Stimulated activated CD4-positive, alpha-beta T cell treated with anti-CD3 and anti-CD28 coated beads, Interleukin-1b, Interleukin-23, amount 100 ng/mL, for 48 hours (primary cell): ENCODE results near the gene LRP2.

ENCODE experiments used
- DNase-seq: peaks from one replicate; pipeline ENCODE4 v3.0.0-alpha.2; 2020

Gene LRP2

GRCh38 chr2:169082995-169083394, 279.3 kb downstream of the LRP2 start:
- no peak for DNase-seq

GRCh38 chr2:169081551-169081950, 280.8 kb downstream of the LRP2 start:
- no peak for DNase-seq

- no peak for DNase-seq
Measured at GRCh38 chr2:169080250-169081069, 281.9 kb downstream of the LRP2 start.

DNA sequence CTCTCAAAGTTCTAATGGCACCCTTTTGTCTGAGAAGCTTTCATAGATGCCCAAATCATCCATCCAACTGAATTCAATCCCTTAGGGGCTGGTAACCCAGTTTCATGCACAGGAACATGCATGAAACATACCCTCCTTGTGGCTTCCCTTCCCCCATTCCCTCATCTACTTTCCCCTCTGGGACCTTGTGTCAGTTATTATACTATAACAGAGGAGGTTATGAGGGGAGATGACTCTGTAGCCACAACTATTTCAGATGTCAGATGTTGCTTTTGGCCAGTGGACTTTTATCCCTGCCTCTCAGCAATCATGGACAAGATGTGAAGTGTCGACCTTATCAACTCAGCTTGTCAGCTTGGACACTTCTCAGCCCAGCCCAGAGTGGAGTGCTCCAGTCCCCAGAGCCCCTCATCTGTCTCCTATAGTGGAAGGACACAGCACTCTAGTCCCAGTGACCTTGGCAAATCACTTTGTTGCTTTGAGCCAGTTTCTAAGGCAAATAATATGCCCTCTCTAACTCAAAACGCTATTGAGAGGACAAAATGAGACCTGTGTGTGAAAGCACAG, 284.6 kb downstream of the LRP2 start:
- DNase-seq, result no peak
